K562 (cell line): ENCODE results near the gene ZKSCAN3. TPM values are rescaled to one million over a fixed set of nuclear protein-coding genes. Genes with fewer than 3 reads are reported as not detected.
A peak's percentile ranks its signal among the peaks of the same experiment; 100 is the strongest.

Experiments used
- ATAC-seq: fragments of 200-7000 bp; cut with Tn5 transposase; 3 replicates; pipeline ENCODE4 v1.9.1; 2020; ENCODE audit warnings: moderate library complexity
- BruUV-seq: library from RNA; stranded (reverse); fragments of 400-500 nt; replicated peaks from 2 replicates; lab custom pipeline; 2021; lab: Mats Ljungman, UMichigan
- CTCF ChIA-PET: fragments of 300-600 bp; formaldehyde crosslinking; extraction: SDS; loops from one replicate; lab custom pipeline; 2021; ENCODE audit warnings: low intra/inter-chr PET ratio; lab: Yijun Ruan, JAX
- POLR2A ChIA-PET: fragments of 300-600, 350-650 bp; sonication (Branson Sonifier 250); formaldehyde crosslinking; extraction: SDS; loops from one replicate; lab custom pipeline; 2021; ENCODE audit warnings: antibody characterized with exemption, inconsistent platforms; lab: Yijun Ruan, JAX
- DNase-seq, 4 experiments: peaks; one replicate each; pipeline versions ENCODE4 v3.0.0 to v3.0.0-alpha.2; 2011 to 2018; ENCODE audit warnings: low spot score in 3 of 4, mixed read lengths in 3 of 4; ENCODE audit errors: extremely low read depth in 1 of 4
- FAIRE-seq: peaks from 2 replicates; lab custom pipeline; 2011; peaks lifted over from hg19 to GRCh38; lab: Jason Lieb, UNC
- H2AFZ ChIP-seq: 2 replicates; pipeline ENCODE4 v1.6.0; 2011; ENCODE audit warnings: low read depth, low read length, control low read depth, inconsistent platforms
- H3K27ac ChIP-seq: fragments of 200-600 bp; 3 replicates; pipeline ENCODE4 v1.8.0; 2011; ENCODE audit warnings: low read depth, mild to moderate bottlenecking, control low read depth, inconsistent platforms, low read length, moderate library complexity, mixed read lengths; ENCODE audit errors: extremely low read depth
- H3K27me3 ChIP-seq, 2 experiments: fragments of 300-600 bp in 1 of 2; 2 replicates in 1 of 2; 3 replicates in 1 of 2; pipeline versions ENCODE4 v1.6.0 to v1.8.0; 2011; ENCODE audit warnings: inconsistent platforms in 2 of 2, low read length in 2 of 2, mild to moderate bottlenecking in 1 of 2, mixed read lengths in 1 of 2, moderate library complexity in 1 of 2; ENCODE audit not compliant: control insufficient read depth in 2 of 2, insufficient read depth in 2 of 2
- H3K36me3 ChIP-seq: fragments of 300-600 bp; 3 replicates; pipeline ENCODE4 v1.8.0; 2011; ENCODE audit warnings: mild to moderate bottlenecking, low read length, inconsistent platforms; ENCODE audit not compliant: control insufficient read depth, insufficient read depth
- H3K4me1 ChIP-seq, 2 experiments: fragments of 200-600 bp in 1 of 2; replicated peaks in 1 of 2; 2 replicates in 1 of 2; 3 replicates in 1 of 2; pipeline versions ENCODE4 v1.5.1 to v1.8.0; 2011; ENCODE audit warnings: inconsistent platforms in 2 of 2, low read length in 2 of 2, mild to moderate bottlenecking in 1 of 2, mixed read lengths in 1 of 2, moderate library complexity in 1 of 2; ENCODE audit not compliant: control insufficient read depth in 2 of 2, insufficient read depth in 2 of 2
- H3K4me2 ChIP-seq: 2 replicates; pipeline ENCODE4 v1.6.1; 2011; ENCODE audit warnings: low read length, control low read depth, inconsistent platforms, mixed read lengths; ENCODE audit not compliant: insufficient read depth
- H3K4me3 ChIP-seq: fragments of 200-600 bp; sonication (generic), shearing (Covaris generic); 2 replicates; pipeline ENCODE4 v1.5.1; 2016; ENCODE audit warnings: control low read depth, inconsistent platforms
- H3K79me2 ChIP-seq: fragments of 200-600 bp; 3 replicates; pipeline ENCODE4 v1.8.0; 2011; ENCODE audit warnings: low read length, inconsistent platforms; ENCODE audit not compliant: control insufficient read depth, insufficient read depth
- H3K9ac ChIP-seq, 2 experiments: 2 replicates each; pipeline versions ENCODE4 v1.6.0 to v1.6.1; 2011; ENCODE audit warnings: low read depth in 2 of 2, low read length in 2 of 2, control low read depth in 1 of 2, inconsistent platforms in 1 of 2, mild to moderate bottlenecking in 1 of 2, mixed read lengths in 1 of 2; ENCODE audit not compliant: insufficient read depth in 1 of 2
- H3K9me1 ChIP-seq: one replicate; pipeline ENCODE4 v1.6.0; 2011; ENCODE audit warnings: inconsistent platforms, mild to moderate bottlenecking, low read length, moderate library complexity; ENCODE audit not compliant: control insufficient read depth, insufficient read depth
- H3K9me3 ChIP-seq: replicated peaks from 2 replicates; pipeline ENCODE4 v1.5.1; 2011; ENCODE audit warnings: low read depth, low read length, inconsistent platforms; ENCODE audit not compliant: control insufficient read depth, insufficient read depth
- H4K20me1 ChIP-seq: replicated peaks from 2 replicates; pipeline ENCODE4 v1.6.1; 2011; ENCODE audit warnings: low read length, inconsistent platforms, mixed read lengths; ENCODE audit not compliant: control insufficient read depth, insufficient read depth
- CREB3 ChIP-seq: fragments of 450-650 bp; conservative IDR thresholded peaks from 2 replicates; pipeline ENCODE4 v1.6.1; 2016; ENCODE audit warnings: missing genetic modification characterization, low read depth, mild to moderate bottlenecking, missing compliant biosample characterization, moderate library complexity
- EWSR1 ChIP-seq: fragments of 450-650 bp; IDR thresholded peaks from 2 replicates; pipeline ENCODE4 v1.6.1; 2018; ENCODE audit warnings: borderline replicate concordance, mild to moderate bottlenecking, low read depth, moderate library complexity; ENCODE audit not compliant: partially characterized antibody
- FOXA1 ChIP-seq: fragments of 450-650 bp; IDR thresholded peaks from 2 replicates; pipeline ENCODE4 v1.6.1; 2016; ENCODE audit warnings: mild to moderate bottlenecking, borderline replicate concordance
- FOXK2 ChIP-seq, 2 experiments: fragments of 450-650 bp; IDR thresholded peaks in 1 of 2; conservative IDR thresholded peaks in 1 of 2; 2 replicates each; pipeline ENCODE4 v1.6.1; 2016; ENCODE audit warnings: low read depth in 2 of 2, mild to moderate bottlenecking in 1 of 2
- SETDB1 ChIP-seq: IDR thresholded peaks from one replicate; pipeline ENCODE4 v1.6.1; 2012; ENCODE audit warnings: low read length, control low read depth, inconsistent platforms
- TARDBP ChIP-seq: fragments of 450-650 bp; IDR thresholded peaks from 2 replicates; pipeline ENCODE4 v1.6.1; 2016
- TEAD2 ChIP-seq: fragments of 450-650 bp; IDR thresholded peaks from 2 replicates; pipeline ENCODE4 v1.6.1; 2016; ENCODE audit warnings: missing genetic modification characterization, control low read depth, missing compliant biosample characterization
- ZFPM2 ChIP-seq: fragments of 250-450 bp; sonication (Bioruptor Pico); IDR thresholded peaks from 2 replicates; pipeline ENCODE4 v1.5.1; 2022; ENCODE audit warnings: mild to moderate bottlenecking
- ZNF134 ChIP-seq: fragments of 250-450 bp; sonication (Bioruptor Pico); conservative IDR thresholded peaks from 2 replicates; pipeline ENCODE4 v1.4.0; 2020
- ZNF77 ChIP-seq: fragments of 250-450 bp; sonication (Bioruptor Pico); IDR thresholded peaks from 2 replicates; pipeline ENCODE4 v1.5.0; 2020
- ZNF780A ChIP-seq: fragments of 250-450 bp; sonication (Bioruptor Pico); IDR thresholded peaks from 2 replicates; pipeline ENCODE4 v1.5.0; 2021; ENCODE audit warnings: mild to moderate bottlenecking
- WGBS: fragments of 100-300 bp; shearing (Covaris generic); methylation state at CpG from one replicate; pipeline ENCODE4 v1.1.6; 2016; ENCODE audit warnings: low coverage, mixed read lengths; ENCODE audit not compliant: insufficient coverage; ENCODE audit errors: missing lambda C conversion rate; 5-methylcytosine and 5-hydroxymethylcytosine counted together
- in situ Hi-C: fragments of 300-500 bp; cut with MboI; formaldehyde crosslinking; loops from 4 replicates; pipeline ENCODE4 v1.15.0; 2018; ENCODE audit warnings: inconsistent platforms, mixed read lengths
- intact Hi-C: fragments of 100-400 bp; cut with micrococcal nuclease; formaldehyde crosslinking; loops from 2 replicates; pipeline ENCODE4 v1.14.2; 2022
- polyA plus RNA-seq, 8 experiments: library from polyadenylated mRNA; depleted of rRNA in 4 of 8; stranded (reverse) in 5 of 8; unstranded in 3 of 8; fragments of >200 nt; fragmentation: Nextera tagmentation in 2 of 8; fragmentation: Illumina TruSeq in 1 of 8; extraction: Ambion mirVana in 2 of 8; extraction: Trizol in 1 of 8; gene quantifications; 2 replicates each; pipeline versions ENCODE4 v1.2.1 to v1.2.3, GENCODE V29; 2011 to 2014; ENCODE audit warnings: inconsistent platforms in 1 of 8, missing spikeins in 1 of 8
- total RNA-seq, 7 experiments: library from RNA; depleted of rRNA in 6 of 7; stranded (reverse); fragments of >200 nt in 6 of 7; fragmentation: Illumina TruSeq in 2 of 7; extraction: Trizol in 2 of 7; gene quantifications; 2 replicates each; pipeline versions ENCODE4 v1.2.1 to v1.2.3, GENCODE V29; 2011 to 2021; ENCODE audit warnings: low replicate concordance in 1 of 7
- TF ChIP-seq, protein P1 (sequence below): sonication (generic); formaldehyde crosslinking; IDR thresholded peaks from 2 replicates; pipeline ENCODE4 v1.8.0; 2022; ENCODE audit warnings: missing genetic modification reagents, mild to moderate bottlenecking, moderate library complexity, borderline replicate concordance
- TF ChIP-seq, protein P2 (sequence below), 2 experiments: IDR thresholded peaks; 2 replicates each; pipeline ENCODE4 v1.6.1; 2012; ENCODE audit warnings: improper control_type of control experiment in 2 of 2, low read depth in 2 of 2, low read length in 2 of 2, borderline replicate concordance in 1 of 2
- TF ChIP-seq, protein P3 (sequence below): fragments of 450-650 bp; formaldehyde crosslinking; IDR thresholded peaks from 2 replicates; pipeline ENCODE4 v1.4.0; 2022; ENCODE audit warnings: missing genetic modification characterization

ZKSCAN3 gene
- total and polyA plus RNA-seq, 9 of the 15 experiments (the other 6 are each of a cell fraction or from before 2014, with no cell fraction given), result 3.0 to 12.4 (median 10.2) TPM

DNA sequence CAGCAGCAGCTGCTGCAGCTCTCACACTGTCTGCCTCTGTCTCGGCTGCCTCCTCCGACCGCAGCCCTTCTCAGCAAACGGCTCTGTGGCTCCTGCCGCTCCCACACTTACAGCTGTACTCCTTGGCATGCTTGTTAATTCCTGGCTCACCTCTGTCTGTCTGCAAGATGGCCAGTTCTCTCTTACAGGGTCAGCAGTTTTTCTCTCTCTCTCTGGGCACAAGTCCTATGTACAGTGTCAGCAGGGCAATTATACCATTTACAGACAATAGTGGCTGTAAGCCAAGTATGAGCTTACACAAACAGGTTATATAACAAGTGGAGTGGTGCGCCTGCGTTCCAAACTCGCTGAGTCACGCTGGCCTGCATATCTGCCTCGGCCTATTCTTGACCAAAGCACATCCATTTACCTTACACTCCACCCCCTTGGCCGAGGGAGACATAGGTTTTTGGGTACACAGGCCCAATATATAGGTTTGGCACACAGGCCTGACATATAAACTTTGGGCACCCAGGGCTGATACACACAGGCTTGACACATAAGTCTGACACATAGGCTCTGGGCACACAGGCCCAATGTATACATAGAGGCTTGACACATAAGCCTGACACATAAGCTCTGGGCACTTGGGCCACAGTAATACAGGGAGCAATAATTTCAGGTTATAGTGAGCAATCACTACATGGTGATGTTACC is 4.4 kb downstream of the ZKSCAN3 start:
- ATAC-seq, result peak; percentile 43
- CTCF ChIA-PET, result no interaction called here
- FAIRE-seq, result peak; percentile 76
- TF ChIP-seq CREB3 (tag) (peak; percentile 100), TEAD2 (tag) (peak; percentile 99), ZFPM2 (CRISPR knock-in tag) (peak; percentile 92), FOXK2 (conservative IDR thresholded peaks at IDR 0.05 in 1 of 2, IDR thresholded peaks at IDR 0.05 in 1 of 2; ENCODE audit: low read depth in 2 of 2) (peak in 1 of 2 experiments; percentile 50; a peak in 2 of 4 replicates), ZNF780A (peak; percentile 65; the same call in 1 of the 2 replicates), ZNF134 (CRISPR knock-in tag) (peak; percentile 86), EWSR1 (no peak), SETDB1 (no peak), FOXA1 (no peak), ZNF77 (CRISPR knock-in tag) (no peak), TARDBP (no peak)
- TF ChIP-seq, protein P1, sequence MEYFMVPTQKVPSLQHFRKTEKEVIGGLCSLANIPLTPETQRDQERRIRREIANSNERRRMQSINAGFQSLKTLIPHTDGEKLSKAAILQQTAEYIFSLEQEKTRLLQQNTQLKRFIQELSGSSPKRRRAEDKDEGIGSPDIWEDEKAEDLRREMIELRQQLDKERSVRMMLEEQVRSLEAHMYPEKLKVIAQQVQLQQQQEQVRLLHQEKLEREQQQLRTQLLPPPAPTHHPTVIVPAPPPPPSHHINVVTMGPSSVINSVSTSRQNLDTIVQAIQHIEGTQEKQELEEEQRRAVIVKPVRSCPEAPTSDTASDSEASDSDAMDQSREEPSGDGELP (CRISPR knock-in tag), result peak; percentile 93
- TF ChIP-seq, protein P2, sequence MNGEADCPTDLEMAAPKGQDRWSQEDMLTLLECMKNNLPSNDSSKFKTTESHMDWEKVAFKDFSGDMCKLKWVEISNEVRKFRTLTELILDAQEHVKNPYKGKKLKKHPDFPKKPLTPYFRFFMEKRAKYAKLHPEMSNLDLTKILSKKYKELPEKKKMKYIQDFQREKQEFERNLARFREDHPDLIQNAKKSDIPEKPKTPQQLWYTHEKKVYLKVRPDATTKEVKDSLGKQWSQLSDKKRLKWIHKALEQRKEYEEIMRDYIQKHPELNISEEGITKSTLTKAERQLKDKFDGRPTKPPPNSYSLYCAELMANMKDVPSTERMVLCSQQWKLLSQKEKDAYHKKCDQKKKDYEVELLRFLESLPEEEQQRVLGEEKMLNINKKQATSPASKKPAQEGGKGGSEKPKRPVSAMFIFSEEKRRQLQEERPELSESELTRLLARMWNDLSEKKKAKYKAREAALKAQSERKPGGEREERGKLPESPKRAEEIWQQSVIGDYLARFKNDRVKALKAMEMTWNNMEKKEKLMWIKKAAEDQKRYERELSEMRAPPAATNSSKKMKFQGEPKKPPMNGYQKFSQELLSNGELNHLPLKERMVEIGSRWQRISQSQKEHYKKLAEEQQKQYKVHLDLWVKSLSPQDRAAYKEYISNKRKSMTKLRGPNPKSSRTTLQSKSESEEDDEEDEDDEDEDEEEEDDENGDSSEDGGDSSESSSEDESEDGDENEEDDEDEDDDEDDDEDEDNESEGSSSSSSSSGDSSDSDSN (IDR thresholded peaks at IDR 0.05; ENCODE audit: borderline replicate concordance in 1 of 2, low read depth in 2 of 2, low read length in 2 of 2), result no peak
- TF ChIP-seq, protein P3, sequence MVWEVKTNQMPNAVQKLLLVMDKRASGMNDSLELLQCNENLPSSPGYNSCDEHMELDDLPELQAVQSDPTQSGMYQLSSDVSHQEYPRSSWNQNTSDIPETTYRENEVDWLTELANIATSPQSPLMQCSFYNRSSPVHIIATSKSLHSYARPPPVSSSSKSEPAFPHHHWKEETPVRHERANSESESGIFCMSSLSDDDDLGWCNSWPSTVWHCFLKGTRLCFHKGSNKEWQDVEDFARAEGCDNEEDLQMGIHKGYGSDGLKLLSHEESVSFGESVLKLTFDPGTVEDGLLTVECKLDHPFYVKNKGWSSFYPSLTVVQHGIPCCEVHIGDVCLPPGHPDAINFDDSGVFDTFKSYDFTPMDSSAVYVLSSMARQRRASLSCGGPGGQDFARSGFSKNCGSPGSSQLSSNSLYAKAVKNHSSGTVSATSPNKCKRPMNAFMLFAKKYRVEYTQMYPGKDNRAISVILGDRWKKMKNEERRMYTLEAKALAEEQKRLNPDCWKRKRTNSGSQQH, result peak; percentile 97

More for the DNA sequence above, 4.4 kb downstream of the ZKSCAN3 start:
- H4K20me1 ChIP-seq, result no peaks in the 10 kb centered on the region
- peak overlapping the region; percentile 76 for H3K27ac ChIP-seq
- intact Hi-C loops, result loop anchor here (1.0 to 10.0 kb wide), 5 partner anchors 18 to 519 kb away; partner anchors contain the start of genes ZSCAN26 and ZSCAN31
- DNase-seq, result peak; percentile 39 to 93 (median 56)
- no peaks in the 10 kb centered on the region for H3K9me1 ChIP-seq
- H3K36me3 ChIP-seq, result peaks cover 12% of the 10 kb centered on the region
- 6% methylated on average over 11 of the region's 11 CpGs for WGBS
- H3K79me2 ChIP-seq, result peaks cover 81% of the 10 kb centered on the region
- peak overlapping the region; percentile 6 for H2AFZ ChIP-seq
- no peaks in the 10 kb centered on the region; the same call in 1 of the 2 replicates for H3K9me3 ChIP-seq
- BruUV-seq, result no TSS peak
- POLR2A ChIA-PET, result interaction anchor here (0.6 to 5.3 kb wide), 11 partner anchors 9 to 458 kb away, joined by 3 to 80 read pairs (median 4); partner anchors contain the start of genes ZSCAN26 and ZSCAN31
- in situ Hi-C loops, result no loop called here
- H3K9ac ChIP-seq, result peak overlapping the region; percentile 57 to 90
- H3K27me3 ChIP-seq, result no peaks in the 10 kb centered on the region; a peak in 1 of 5 replicates
- peak overlapping the region; percentile 10; the same call in 1 of the 2 replicates for H3K4me3 ChIP-seq
- H3K4me2 ChIP-seq, result peak overlapping the region; percentile 95
- H3K4me1 ChIP-seq, result peaks cover 41 to 49% of the 10 kb centered on the region in 2 experiments
